GM23338 (cell line): ENCODE results near the gene RAB39A. TPM values are rescaled to one million over a fixed set of nuclear protein-coding genes. Genes with fewer than 3 reads are reported as not detected.

Experiments used
- ATAC-seq: fragments of 200-7000 bp; cut with Tn5 transposase; 3 replicates; pipeline ENCODE4 v1.9.1; 2020
- DNase-seq: peaks from one replicate; pipeline ENCODE4 v3.0.0-alpha.2; 2015; ENCODE audit warnings: low spot score
- H2AFZ ChIP-seq: fragments of 200-600 bp; sonication (generic); 2 replicates; pipeline ENCODE4 v1.8.0; 2016; ENCODE audit warnings: antibody characterized with exemption, mild to moderate bottlenecking, moderate library complexity
- H3F3A ChIP-seq: fragments of 200-600 bp; sonication (generic); replicated peaks from 2 replicates; pipeline ENCODE4 v1.8.0; 2017; ENCODE audit warnings: antibody characterized with exemption, mixed run types, low read depth
- H3K27ac ChIP-seq: fragments of 200-600 bp; sonication (generic); 2 replicates; pipeline ENCODE4 v1.6.1; 2016; ENCODE audit warnings: low read depth
- H3K27me3 ChIP-seq: fragments of 200-600 bp; sonication (generic); 2 replicates; pipeline ENCODE4 v1.8.0; 2016; ENCODE audit warnings: mild to moderate bottlenecking, mixed run types, moderate library complexity; ENCODE audit not compliant: insufficient read depth
- H3K36me3 ChIP-seq: fragments of 200-600 bp; sonication (generic); 2 replicates; pipeline ENCODE4 v1.8.0; 2016; ENCODE audit warnings: mild to moderate bottlenecking; ENCODE audit not compliant: insufficient read depth
- H3K4me1 ChIP-seq: fragments of 200-600 bp; sonication (generic); 2 replicates; pipeline ENCODE4 v1.8.0; 2016; ENCODE audit warnings: mild to moderate bottlenecking, moderate library complexity; ENCODE audit not compliant: insufficient read depth
- H3K4me2 ChIP-seq: fragments of 200-600 bp; sonication (generic); 2 replicates; pipeline ENCODE4 v1.7.1; 2017; ENCODE audit warnings: mixed run types
- H3K4me3 ChIP-seq: fragments of 200-600 bp; sonication (generic); 2 replicates; pipeline ENCODE4 v1.6.1; 2016; ENCODE audit warnings: mixed run types
- H3K79me2 ChIP-seq: fragments of 200-600 bp; sonication (generic); replicated peaks from 2 replicates; pipeline ENCODE4 v1.8.0; 2017; ENCODE audit warnings: mild to moderate bottlenecking; ENCODE audit not compliant: insufficient read depth
- H3K9me2 ChIP-seq: fragments of 200-600 bp; sonication (generic); 2 replicates; pipeline ENCODE4 v1.8.0; 2017; ENCODE audit not compliant: insufficient read depth
- H4K20me1 ChIP-seq: fragments of 200-600 bp; sonication (generic); replicated peaks from 2 replicates; pipeline ENCODE4 v1.8.0; 2017; ENCODE audit warnings: mild to moderate bottlenecking; ENCODE audit not compliant: insufficient read depth
- H3K27ac Mint-ChIP-seq: 2 replicates; pipeline ENCODE4 v1.8.0; 2020; ENCODE audit warnings: inconsistent platforms, mild to moderate bottlenecking, moderate library complexity, mixed read lengths
- H3K27me3 Mint-ChIP-seq: 3 replicates; pipeline ENCODE4 v1.8.0; 2022; ENCODE audit warnings: low read depth, mild to moderate bottlenecking, moderate library complexity, mixed read lengths, inconsistent platforms; ENCODE audit not compliant: insufficient read depth, poor library complexity
- H3K36me3 Mint-ChIP-seq: 3 replicates; pipeline ENCODE4 v1.8.0; 2021; ENCODE audit warnings: low read depth, mild to moderate bottlenecking, inconsistent platforms, moderate library complexity, mixed read lengths
- H3K4me1 Mint-ChIP-seq: 3 replicates; pipeline ENCODE4 v1.8.0; 2020; ENCODE audit warnings: mild to moderate bottlenecking, inconsistent platforms, mixed read lengths
- H3K4me3 Mint-ChIP-seq: 3 replicates; pipeline ENCODE4 v1.8.0; 2021; ENCODE audit warnings: moderate library complexity, mild to moderate bottlenecking, inconsistent platforms, mixed read lengths
- H3K9me3 Mint-ChIP-seq: 3 replicates; pipeline ENCODE4 v1.8.0; 2020; ENCODE audit warnings: moderate library complexity, mild to moderate bottlenecking, inconsistent platforms, mixed read lengths
- CREB1 ChIP-seq: fragments of 250-450 bp; sonication (Bioruptor Pico); IDR thresholded peaks from 2 replicates; pipeline ENCODE4 v1.5.0; 2020; ENCODE audit warnings: low read depth, mild to moderate bottlenecking, moderate library complexity
- EZH2 ChIP-seq: fragments of 200-600 bp; sonication (generic); IDR thresholded peaks from one replicate; pipeline ENCODE4 v1.8.0; 2017; ENCODE audit warnings: antibody characterized with exemption, mild to moderate bottlenecking, low read depth; ENCODE audit not compliant: unreplicated experiment
- EZH2phosphoT487 ChIP-seq: fragments of 200-600 bp; sonication (generic); IDR thresholded peaks from one replicate; pipeline ENCODE4 v1.8.1; 2018; ENCODE audit warnings: antibody characterized with exemption; ENCODE audit not compliant: unreplicated experiment
- JUNB ChIP-seq: IDR thresholded peaks from one replicate; pipeline ENCODE4 v1.6.1; 2016; ENCODE audit warnings: antibody characterized with exemption; ENCODE audit not compliant: unreplicated experiment
- NANOG ChIP-seq: IDR thresholded peaks from 2 replicates; pipeline ENCODE4 v1.6.1; 2016; ENCODE audit warnings: antibody characterized with exemption, borderline replicate concordance
- POLR2AphosphoS5 ChIP-seq: IDR thresholded peaks from 2 replicates; pipeline ENCODE4 v1.6.1; 2016; ENCODE audit warnings: antibody characterized with exemption, low read depth
- STAT1 ChIP-seq: IDR thresholded peaks from one replicate; pipeline ENCODE4 v1.6.1; 2016; ENCODE audit warnings: antibody characterized with exemption; ENCODE audit not compliant: unreplicated experiment
- ZNF114 ChIP-seq: fragments of 250-450 bp; sonication (Bioruptor Pico); IDR thresholded peaks from 2 replicates; pipeline ENCODE4 v1.5.0; 2020; ENCODE audit warnings: mild to moderate bottlenecking, moderate library complexity
- ZNF331 ChIP-seq: fragments of 250-450 bp; sonication (Bioruptor Pico); IDR thresholded peaks from 2 replicates; pipeline ENCODE4 v1.5.0; 2020; ENCODE audit warnings: low read depth, mild to moderate bottlenecking, moderate library complexity
- polyA plus RNA-seq: library from polyadenylated mRNA; unstranded; fragments of >200 nt; fragmentation: Nextera tagmentation; extraction: Ambion mirVana; gene quantifications from 2 replicates; pipeline ENCODE4 v1.2.1, GENCODE V29; 2016
- total RNA-seq: library from RNA; depleted of rRNA; stranded (reverse); fragments of >200 nt; shearing (Covaris generic); gene quantifications from 2 replicates; pipeline ENCODE4 v1.2.3, GENCODE V29; 2014
- TF ChIP-seq, protein P1 (sequence below): IDR thresholded peaks from 2 replicates; pipeline ENCODE4 v1.6.1; 2016; ENCODE audit warnings: antibody characterized with exemption
- TF ChIP-seq, protein P2 (sequence below), 2 experiments: fragments of 200-600 bp in 1 of 2; sonication (generic) in 1 of 2; conservative IDR thresholded peaks; 2 replicates each; pipeline versions ENCODE4 v1.5.1 to v1.6.1; 2016 to 2017; ENCODE audit warnings: antibody characterized with exemption in 2 of 2, low read depth in 2 of 2, mild to moderate bottlenecking in 2 of 2, moderate library complexity in 1 of 2
- TF ChIP-seq, protein P3 (sequence below): IDR thresholded peaks from one replicate; pipeline ENCODE4 v1.6.1; 2018; ENCODE audit warnings: antibody characterized with exemption; ENCODE audit not compliant: unreplicated experiment

Gene RAB39A
- total and polyA plus RNA-seq, 2 experiments from 2014 or later: 4.5 to 26.3 TPM

DNA sequence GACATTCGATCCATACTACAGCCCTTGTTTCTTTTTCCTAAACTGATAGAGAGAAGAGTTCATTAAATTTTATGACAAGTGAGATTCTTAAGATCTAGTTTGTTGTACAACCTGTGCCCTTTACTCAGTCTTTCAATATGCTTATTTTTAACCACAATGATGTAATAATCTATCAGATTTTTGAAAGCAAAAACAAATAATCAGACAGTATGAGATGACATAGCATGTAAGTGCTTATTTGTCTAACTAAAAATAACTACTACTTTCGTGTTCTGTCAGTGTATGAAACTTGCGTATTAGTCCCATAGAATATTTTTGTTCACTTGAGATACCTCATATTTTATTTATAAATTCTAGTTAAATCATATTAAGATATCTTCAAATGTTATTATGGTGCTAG, 33.2 kb downstream of the RAB39A start:
- Histone ChIP-seq H3K27ac (no peak overlapping the region; the same call in 1 of the 2 replicates), H3K4me1 (peaks cover 10% of the 10 kb centered on the region), H3K4me2 (no peak overlapping the region), H3K79me2 (peaks cover 7% of the 10 kb centered on the region; the same call in 1 of the 2 replicates), H3K9me2 (no peaks in the 10 kb centered on the region), H2AFZ (no peak overlapping the region), H3K27me3 (no peaks in the 10 kb centered on the region), H4K20me1 (peaks cover under 1% of the 10 kb centered on the region; the same call in 1 of the 2 replicates), H3F3A (no peaks in the 10 kb centered on the region), H3K4me3 (no peak overlapping the region), H3K36me3 (no peaks in the 10 kb centered on the region)
- ATAC-seq (no peak), DNase-seq (no peak)
- peaks cover 12% of the 10 kb centered on the region for H3K4me1 Mint-ChIP-seq
- TF ChIP-seq ZNF114 (CRISPR knock-in tag) (no peak), ZNF331 (no peak), EZH2 (no peak), NANOG (no peak), EZH2phosphoT487 (no peak)
- TF ChIP-seq, protein P1, sequence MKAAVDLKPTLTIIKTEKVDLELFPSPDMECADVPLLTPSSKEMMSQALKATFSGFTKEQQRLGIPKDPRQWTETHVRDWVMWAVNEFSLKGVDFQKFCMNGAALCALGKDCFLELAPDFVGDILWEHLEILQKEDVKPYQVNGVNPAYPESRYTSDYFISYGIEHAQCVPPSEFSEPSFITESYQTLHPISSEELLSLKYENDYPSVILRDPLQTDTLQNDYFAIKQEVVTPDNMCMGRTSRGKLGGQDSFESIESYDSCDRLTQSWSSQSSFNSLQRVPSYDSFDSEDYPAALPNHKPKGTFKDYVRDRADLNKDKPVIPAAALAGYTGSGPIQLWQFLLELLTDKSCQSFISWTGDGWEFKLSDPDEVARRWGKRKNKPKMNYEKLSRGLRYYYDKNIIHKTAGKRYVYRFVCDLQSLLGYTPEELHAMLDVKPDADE: no peak
- TF ChIP-seq, protein P2, sequence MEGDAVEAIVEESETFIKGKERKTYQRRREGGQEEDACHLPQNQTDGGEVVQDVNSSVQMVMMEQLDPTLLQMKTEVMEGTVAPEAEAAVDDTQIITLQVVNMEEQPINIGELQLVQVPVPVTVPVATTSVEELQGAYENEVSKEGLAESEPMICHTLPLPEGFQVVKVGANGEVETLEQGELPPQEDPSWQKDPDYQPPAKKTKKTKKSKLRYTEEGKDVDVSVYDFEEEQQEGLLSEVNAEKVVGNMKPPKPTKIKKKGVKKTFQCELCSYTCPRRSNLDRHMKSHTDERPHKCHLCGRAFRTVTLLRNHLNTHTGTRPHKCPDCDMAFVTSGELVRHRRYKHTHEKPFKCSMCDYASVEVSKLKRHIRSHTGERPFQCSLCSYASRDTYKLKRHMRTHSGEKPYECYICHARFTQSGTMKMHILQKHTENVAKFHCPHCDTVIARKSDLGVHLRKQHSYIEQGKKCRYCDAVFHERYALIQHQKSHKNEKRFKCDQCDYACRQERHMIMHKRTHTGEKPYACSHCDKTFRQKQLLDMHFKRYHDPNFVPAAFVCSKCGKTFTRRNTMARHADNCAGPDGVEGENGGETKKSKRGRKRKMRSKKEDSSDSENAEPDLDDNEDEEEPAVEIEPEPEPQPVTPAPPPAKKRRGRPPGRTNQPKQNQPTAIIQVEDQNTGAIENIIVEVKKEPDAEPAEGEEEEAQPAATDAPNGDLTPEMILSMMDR (conservative IDR thresholded peaks at IDR 0.05; ENCODE audit: low read depth in 2 of 2): no peak
- H3K9me3 Mint-ChIP-seq: no peaks in the 10 kb centered on the region
- no peaks in the 10 kb centered on the region for H3K27me3 Mint-ChIP-seq
- no peak overlapping the region for H3K4me3 Mint-ChIP-seq
- peak overlapping the region; percentile 34; the same call in 1 of the 2 replicates for H3K27ac Mint-ChIP-seq
- peaks cover 13% of the 10 kb centered on the region; the same call in 1 of the 3 replicates for H3K36me3 Mint-ChIP-seq

DNA sequence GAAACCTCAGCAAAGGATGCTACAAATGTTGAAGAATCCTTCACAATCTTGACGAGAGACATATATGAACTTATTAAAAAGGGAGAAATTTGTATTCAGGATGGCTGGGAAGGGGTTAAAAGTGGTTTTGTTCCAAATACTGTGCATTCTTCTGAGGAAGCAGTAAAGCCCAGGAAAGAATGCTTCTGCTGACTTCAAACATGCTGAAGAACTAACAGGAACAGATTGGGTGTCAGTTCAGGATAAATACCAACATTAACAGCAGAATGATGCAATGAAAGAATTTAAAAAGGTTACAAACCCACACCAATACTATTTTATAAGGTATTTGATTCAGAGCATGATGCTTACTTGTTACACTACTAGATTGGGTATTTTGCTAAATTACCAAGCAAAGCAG, 33.9 kb downstream of the RAB39A start:
- no peak for ATAC-seq
- no peak overlapping the region for H3K4me2 ChIP-seq
- TF ChIP-seq ZNF331 (no peak), POLR2AphosphoS5 (no peak), JUNB (no peak), STAT1 (no peak), ZNF114 (CRISPR knock-in tag) (no peak), EZH2 (no peak), CREB1 (CRISPR knock-in tag) (no peak), NANOG (no peak), EZH2phosphoT487 (no peak)
- TF ChIP-seq, protein P3, sequence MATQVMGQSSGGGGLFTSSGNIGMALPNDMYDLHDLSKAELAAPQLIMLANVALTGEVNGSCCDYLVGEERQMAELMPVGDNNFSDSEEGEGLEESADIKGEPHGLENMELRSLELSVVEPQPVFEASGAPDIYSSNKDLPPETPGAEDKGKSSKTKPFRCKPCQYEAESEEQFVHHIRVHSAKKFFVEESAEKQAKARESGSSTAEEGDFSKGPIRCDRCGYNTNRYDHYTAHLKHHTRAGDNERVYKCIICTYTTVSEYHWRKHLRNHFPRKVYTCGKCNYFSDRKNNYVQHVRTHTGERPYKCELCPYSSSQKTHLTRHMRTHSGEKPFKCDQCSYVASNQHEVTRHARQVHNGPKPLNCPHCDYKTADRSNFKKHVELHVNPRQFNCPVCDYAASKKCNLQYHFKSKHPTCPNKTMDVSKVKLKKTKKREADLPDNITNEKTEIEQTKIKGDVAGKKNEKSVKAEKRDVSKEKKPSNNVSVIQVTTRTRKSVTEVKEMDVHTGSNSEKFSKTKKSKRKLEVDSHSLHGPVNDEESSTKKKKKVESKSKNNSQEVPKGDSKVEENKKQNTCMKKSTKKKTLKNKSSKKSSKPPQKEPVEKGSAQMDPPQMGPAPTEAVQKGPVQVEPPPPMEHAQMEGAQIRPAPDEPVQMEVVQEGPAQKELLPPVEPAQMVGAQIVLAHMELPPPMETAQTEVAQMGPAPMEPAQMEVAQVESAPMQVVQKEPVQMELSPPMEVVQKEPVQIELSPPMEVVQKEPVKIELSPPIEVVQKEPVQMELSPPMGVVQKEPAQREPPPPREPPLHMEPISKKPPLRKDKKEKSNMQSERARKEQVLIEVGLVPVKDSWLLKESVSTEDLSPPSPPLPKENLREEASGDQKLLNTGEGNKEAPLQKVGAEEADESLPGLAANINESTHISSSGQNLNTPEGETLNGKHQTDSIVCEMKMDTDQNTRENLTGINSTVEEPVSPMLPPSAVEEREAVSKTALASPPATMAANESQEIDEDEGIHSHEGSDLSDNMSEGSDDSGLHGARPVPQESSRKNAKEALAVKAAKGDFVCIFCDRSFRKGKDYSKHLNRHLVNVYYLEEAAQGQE: no peak
- TF ChIP-seq, protein P2 (conservative IDR thresholded peaks at IDR 0.05; ENCODE audit: low read depth in 2 of 2): no peak
- TF ChIP-seq, protein P1: no peak

More for the DNA sequence above, 33.9 kb downstream of the RAB39A start:
- Mint-ChIP-seq H3K36me3 (peaks cover 13% of the 10 kb centered on the region; the same call in 1 of the 3 replicates), H3K4me1 (peaks cover 5% of the 10 kb centered on the region), H3K4me3 (no peak overlapping the region), H3K27ac (no peak overlapping the region), H3K9me3 (no peaks in the 10 kb centered on the region), H3K27me3 (no peaks in the 10 kb centered on the region)
- Histone ChIP-seq H3K27ac (no peak overlapping the region; the same call in 1 of the 2 replicates), H3K4me1 (0 out of 2 replicates have a peak, but pooled peaks cover 3% of the 10 kb centered on the region), H3K79me2 (peaks cover 7% of the 10 kb centered on the region; the same call in 1 of the 2 replicates), H4K20me1 (no peaks in the 10 kb centered on the region; the same call in 1 of the 2 replicates), H3F3A (no peaks in the 10 kb centered on the region), H3K27me3 (no peaks in the 10 kb centered on the region), H3K4me3 (no peak overlapping the region), H3K9me2 (no peaks in the 10 kb centered on the region), H3K36me3 (no peaks in the 10 kb centered on the region), H2AFZ (no peak overlapping the region)
- no peak for DNase-seq
